Stimulated activated CD4-positive, alpha-beta T cell treated with anti-CD3 and anti-CD28 coated beads, Interleukin-4, amount 100 ng/mL, for 4 hours (primary cell): ENCODE results near the gene NUP160.
"Not testable (repeated sequence)": the region's sequence is repeated elsewhere in the genome, so short reads cannot be mapped to it uniquely, and the experiment has no call there.

Experiments used
- DNase-seq, 2 experiments: peaks; one replicate each; pipeline ENCODE4 v3.0.0-alpha.2; 2020

The NUP160 gene

DNA sequence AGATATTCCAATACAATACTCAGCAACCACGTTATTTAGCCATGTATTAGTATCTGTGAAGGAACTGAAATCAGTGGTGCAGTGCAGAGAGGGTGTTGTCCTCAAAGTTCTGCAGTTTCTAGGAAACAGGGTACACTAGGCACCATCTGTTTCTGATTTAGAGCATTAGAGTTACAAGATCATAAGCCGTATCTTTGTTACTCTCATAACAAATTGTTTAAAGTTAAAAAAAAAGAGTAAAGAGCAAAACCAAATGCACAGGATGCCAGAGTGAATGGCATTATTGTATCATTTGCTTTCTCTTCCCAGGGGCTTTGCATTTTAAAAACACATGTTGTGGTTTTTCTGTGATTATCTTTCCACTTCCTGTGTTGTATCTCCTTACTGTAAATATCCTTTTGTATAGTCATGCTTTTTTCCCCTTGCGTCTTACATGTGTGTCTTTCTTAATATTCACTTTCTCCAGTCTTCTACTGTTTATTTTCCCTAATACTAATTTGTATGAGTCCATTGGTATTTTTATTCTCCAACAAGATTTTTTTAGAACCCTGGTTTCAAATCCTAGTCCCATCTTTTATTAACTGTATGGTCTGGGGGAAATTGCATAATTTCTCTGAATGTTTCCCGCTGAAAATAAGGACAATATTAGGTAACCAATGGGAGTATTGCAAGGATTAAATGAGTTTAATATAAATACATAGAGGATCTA, 15.2 kb upstream of the NUP160 start:
- DNase-seq, result no peak

DNA sequence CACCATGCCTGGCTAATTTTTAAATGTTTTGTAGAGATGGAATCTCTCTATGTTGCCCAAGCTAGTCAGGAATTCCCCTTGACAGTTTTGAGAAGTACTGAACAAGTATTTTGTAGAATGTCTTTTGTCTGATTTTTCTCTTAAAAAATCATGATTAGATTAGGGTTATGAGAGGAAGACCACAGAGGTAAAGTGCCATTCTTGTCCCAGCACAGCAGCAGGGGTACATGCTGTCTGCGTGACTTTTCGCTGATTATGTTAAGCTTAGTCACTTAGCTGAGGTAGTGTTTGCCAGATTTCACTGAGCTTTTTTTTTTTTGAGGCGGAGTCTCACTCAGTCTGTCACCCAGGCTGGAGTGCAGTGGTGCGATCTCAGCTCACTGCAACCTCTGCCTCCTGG, 13.6 kb upstream of the NUP160 start:
- no peak for DNase-seq

DNA sequence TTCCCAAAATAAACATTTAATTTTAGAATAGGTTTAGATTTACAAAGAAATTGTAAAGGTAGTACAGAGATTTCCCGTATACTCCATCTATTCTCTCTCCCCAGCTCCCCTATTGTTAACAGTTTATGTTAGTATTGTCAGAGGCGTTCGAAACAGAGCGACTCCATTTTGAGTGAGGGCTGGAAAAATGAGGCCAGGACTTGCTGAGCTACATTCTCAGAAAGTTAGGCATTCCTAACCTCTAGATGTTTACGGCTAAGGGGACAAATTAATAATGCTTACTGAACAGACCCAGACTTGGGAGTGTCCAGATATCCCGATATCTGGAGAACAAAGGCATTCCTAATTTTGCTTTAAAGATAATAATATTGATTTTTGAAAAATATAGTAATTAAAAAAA, 12.4 kb upstream of the NUP160 start:
- DNase-seq, result no peak

DNA sequence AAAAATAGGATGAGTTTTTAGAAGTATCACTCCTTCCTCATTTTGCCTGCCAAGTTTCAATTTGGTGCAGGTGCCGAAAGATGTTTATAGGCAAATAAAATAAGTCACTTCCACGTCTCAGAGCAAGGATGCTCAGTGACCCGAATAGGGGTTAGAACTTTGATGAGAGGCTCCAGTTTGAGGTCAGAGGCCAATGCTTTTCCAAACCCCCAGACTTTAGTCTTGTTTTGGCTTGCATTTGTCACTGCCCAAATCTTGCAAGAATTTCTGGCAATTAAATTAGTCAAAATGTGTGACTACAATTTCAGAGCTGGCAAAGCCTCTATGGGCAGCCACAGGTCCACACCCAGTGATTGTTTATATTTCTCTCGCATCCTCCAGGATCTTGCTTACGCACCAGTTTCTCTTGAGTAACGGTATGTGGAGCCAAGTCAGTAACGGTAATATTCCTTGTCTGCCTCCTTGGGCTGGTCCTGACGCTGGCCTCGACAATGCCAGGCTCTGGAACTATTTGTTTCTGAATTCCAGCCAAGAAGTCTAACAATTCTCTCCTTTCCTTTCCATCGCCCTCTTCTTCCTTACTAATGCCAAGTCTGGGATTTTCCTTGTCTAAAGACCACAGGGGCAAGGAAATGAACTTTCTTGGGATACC, 9.9 kb upstream of the NUP160 start:
- DNase-seq, result no peak

DNA sequence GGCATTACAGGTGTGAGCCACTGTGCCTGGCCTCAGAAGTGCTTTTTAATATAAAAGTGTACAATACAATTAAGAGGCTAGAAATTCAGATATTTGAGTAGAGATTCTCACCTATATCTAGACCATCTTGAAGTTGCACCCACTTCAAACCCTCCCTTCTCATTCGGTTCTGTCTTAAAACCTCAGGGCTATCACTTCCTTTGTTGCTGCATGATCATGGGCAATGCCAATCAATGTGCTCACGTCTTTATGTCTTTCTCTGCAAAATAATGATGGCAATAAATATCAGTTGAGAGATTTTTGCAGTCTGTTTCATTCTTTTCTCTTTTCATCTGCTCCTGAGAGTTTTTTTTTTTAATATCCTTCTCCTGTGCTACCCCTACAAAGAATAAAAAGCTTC, 9.3 kb upstream of the NUP160 start:
- DNase-seq, result no peak

DNA sequence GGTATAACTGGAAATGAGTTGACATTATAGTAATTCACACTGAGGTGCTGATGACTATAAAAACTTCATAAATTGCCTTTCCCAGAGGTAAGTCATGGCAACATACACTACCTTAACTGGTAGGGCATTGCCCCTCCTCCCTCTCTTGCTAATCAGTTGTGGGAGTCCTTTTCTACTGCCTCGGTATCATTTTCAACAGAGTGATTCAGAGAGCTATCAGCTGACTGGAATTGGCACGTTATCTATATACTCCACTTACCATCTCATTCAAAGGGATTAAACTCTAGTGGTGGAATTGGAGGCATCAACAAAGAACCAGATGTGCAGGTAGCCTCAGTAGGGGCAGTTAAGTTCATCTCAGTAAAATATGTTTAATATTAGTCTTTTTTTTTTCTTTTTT, 8.0 kb upstream of the NUP160 start:
- no peak for DNase-seq

DNA sequence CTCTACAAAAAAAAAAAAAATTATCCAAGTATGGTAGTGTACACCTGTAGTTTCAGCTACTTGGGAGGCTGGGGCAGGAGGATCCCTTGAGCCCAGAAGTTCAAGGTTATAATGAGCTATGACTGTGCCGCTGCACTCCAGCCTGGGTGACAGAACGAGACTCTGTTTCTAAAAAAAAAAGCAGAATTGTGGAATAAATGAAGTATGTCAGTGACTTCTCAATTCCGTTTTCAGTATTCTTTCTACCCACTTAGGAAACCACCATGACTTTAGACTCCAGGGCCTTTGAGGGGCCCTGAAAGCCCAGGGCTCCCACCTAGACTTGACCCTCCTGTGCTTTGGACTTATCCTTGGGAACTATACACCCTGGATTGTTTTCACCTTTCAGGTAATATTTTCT, 6.5 kb upstream of the NUP160 start:
- DNase-seq, result no peak

DNA sequence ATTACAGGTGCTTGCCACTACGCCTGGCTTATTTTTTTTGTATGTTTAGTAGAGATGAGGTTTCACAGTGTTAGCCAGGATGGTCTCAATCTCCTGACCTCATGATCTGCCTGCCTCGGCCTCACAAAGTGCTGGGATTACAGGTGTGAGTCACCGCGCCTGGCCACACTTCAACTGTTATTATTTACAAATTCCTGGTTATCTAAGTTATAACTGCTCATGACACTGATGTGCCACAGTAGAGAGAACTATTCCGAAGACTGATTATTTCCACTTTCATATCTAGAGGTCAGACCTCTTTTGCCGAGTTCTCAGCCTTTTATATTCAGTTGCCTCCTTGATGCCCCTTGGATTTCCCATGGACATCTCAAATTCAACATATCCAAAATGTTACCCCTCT, 3.9 kb upstream of the NUP160 start:
- DNase-seq, result no peak

DNA sequence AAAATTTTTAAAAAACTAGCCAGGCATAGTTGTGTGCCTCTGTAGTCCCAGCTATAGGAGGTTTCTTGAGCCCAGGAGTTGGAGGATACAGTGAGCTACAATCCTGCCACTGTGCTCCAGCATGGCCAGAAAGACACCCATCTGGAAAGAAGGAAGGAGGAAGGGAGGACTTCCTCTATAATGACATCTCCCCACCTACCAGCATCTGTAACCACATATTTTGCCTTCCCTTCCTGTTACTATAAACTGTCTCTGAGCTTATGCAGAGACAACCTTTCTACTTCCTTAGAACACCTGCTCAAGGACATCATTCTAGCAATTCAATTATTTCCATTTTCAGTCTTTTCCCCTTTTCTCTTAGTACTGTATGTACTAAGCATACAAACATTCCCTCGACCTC, 2.2 kb upstream of the NUP160 start:
- DNase-seq, result no peak

DNA sequence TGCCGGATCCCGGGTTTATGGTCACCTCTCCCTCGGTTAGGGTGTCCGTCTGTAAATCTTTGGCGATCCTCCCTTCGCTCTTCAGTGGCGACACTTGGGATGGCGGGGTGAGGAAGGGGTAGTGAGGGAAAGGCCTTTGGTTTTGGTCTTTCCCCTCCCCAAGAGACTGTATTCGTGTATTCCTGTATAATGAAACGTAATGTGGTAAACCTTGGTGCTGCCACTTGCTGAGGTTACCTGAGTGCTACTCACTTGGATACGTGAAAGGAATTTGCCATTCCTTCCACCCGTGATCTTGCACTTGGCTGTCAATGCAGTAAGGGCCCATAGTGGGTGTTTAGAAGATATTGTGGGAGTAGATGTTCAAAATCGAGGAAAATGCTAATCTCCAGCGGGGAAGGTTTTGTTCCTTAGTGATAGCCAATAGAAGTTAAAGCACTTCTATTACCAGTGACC, 578 bp upstream of the NUP160 start:
- DNase-seq, result no peak

DNA sequence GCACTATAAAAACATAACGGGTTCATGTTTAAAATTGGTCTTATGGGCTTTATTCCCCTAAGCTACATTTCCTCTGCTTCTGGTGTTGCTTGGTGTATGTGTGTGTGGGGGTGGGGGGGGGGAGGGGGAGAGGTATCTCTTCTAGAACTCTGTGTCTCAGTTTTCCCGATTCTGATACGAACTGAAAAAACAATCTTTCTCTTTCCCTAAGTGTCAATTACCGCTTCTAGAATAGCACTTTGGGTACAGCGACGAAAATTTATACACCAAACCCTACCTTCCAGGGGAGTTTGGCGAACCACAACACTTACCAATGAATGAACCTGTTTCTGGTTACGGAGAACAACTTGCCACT, 636 bp downstream of the NUP160 start:
- no peak for DNase-seq

DNA sequence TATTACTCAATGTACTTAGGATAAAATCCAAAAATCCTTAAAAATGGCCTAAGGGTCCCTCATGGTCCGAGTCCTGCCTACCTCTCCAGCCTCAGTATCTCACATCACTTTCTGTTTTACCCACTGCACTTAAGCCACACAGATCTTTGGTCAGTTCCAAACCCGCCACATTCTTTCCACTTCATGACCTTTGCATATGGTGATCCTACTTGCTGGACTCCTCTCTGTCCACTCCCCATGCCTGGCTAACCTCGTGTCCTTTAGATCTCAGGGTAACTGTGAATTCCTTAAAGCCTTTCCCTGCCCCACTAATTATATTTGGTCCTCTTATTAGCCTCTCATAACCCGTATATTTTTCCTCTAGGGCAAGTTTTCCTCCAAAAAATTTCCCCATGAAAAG, 1.2 kb downstream of the NUP160 start:
- no peak for DNase-seq

DNA sequence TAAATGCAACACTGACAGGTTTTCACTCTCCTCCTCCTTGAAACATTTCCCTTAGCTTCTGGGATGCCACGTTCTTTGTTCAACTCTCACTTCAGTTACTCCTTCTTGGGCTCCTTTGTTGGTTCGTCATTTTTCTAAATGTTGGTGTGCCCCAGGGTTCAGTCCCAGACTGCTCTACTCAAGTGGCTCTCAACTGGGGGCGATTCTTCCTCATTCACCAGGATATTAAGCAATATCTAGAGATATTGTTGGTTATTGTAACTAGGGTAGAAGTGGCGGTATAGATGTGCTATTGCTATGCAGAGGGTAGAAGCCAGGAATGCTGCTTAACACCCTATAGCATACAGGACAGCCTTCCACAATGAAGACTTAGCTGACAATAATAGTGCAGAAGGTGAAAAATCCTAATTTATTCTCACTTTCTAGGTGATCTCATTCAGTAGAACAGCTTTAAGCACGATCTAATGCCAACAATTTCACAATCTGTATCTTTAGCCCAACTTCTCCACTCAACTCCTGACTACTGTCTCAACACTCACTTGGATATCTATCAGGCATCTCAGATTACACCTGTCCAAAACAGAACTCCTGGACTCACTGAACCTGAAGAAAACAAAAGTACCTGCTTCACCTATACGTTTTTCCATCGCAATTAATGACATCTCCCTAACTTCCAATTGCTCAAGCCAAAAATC, 4.6 kb downstream of the NUP160 start:
- DNase-seq, result no peak

DNA sequence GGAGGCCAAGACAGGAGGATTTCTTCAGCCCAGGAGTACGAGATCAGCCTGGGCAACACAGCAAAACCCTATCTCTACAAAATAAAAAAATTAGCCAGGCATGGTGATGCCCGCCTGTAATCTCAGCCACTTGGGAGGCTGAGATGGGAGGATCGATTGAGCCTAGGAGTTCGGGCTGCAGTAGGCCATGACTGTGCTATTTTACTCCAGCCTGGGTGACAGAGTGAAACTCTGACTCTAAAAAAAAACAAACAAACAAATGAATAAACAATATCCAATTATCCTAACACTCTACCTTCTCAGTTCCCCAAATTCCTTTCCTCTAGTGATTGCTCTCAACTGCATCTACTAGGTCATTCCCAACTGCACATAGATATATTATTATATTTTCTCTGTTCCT, 5.4 kb downstream of the NUP160 start:
- DNase-seq, result no peak

DNA sequence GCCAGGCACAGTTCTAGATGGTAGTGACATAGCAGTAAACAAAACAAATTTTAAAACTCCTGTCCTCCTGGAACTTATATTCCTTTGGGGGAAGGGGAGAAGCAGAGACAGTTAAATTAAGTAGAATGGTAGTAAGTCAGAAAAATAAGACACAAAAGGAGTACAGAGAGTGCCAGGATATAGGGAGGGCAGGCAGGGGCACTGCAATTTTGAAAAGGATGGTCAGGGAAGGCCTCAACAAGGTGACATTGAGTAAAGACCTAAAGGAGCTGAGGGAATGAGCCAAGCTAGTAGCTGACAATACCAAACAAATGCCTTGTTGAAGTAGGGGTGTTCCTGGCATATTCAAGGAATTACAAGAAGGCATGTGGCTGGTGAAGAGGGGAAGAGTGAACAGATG, 10.2 kb downstream of the NUP160 start:
- DNase-seq, result no peak

DNA sequence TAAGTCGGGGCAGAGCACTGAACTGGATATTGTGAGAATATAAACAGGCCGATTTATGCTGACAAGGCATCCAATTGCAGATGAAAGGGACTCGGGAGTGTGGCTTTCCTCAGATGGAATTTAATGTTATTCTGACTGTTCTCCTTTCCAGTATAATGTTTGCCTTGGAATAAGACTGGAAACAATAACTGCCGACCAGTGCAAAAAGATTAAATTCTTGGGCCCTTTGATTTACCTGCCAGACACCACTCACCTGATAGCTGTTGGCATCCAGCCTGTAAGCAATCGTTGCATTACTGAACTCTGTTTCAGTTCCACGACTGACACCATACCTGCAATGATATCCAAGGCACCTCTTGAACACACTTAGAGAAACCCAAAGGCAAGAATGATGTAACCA, 10.9 kb downstream of the NUP160 start:
- no peak for DNase-seq

DNA sequence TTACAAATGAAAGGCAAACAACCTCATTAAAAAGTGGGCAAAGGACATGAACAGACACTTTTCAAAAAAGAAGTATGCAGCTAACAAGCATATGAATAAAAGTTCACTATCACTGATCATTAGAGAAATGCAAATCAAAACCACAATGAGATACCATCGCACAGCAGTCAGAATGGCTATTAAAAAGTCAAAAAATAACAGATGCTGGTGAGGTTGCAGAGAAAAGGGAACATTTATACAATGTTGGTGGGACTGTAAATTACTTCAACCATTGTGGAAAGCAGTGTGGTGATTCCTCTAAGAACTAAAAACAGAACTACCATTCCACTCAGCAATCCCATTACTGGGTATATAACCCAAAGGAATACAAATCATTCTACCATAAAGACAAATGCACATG, 18.1 kb downstream of the NUP160 start:
- DNase-seq, result not testable (repeated sequence)

DNA sequence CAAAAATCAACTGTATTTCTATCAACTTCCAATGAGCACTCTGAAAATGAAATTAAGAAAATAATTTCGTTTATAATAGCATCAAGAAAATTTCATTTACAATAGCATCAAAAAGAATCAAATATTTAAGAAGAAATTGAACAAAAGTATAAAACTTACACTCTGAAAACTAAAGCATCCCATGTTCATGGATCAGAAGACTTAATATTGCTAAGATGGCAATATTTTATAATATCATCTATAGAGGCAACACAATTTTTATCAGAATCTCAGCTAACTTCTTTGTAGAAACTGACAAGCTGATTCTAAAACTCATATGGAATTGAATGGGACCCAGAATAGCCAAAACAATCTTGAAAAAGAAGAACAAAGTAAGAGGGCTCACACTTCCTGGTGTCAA, 19.9 kb downstream of the NUP160 start:
- DNase-seq, result no peak

DNA sequence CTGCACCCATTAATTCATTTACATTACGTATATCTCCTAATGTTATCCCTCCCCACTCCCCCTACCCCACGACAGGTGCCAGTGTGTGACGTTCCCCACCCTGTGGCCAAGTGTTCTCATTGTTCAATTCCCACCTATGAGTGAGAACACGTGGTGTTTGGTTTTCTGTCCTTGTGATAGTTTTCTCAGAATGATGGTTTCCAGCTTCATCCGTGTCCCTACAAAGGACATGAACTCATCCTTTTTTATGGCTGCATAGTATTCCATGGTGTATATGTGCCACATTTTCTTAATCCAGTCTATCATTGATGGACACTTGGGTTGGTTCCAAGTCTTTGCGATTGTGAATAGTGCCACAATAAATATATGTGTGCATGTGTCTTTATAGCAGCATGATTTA, 25.5 kb downstream of the NUP160 start:
- not testable (repeated sequence) for DNase-seq

DNA sequence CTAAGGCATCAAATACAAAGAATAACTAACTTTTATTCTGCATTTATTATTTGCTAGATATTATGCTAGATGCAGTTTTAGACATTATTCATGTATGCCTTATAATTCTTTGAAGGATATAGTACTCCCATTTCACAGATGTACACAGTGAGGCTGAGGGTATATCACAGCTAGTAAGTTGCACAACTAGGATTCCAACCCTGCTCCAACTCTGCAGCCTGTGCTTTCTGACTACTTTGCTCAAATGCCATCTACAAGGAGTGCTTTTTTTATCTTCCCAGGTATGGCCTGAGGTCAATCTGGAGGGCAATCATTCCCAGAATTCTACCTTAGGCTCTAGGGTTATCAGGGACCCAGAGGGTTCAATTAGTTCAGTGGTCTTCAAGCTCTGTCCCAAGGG, 28.4 kb downstream of the NUP160 start:
- DNase-seq, result no peak

DNA sequence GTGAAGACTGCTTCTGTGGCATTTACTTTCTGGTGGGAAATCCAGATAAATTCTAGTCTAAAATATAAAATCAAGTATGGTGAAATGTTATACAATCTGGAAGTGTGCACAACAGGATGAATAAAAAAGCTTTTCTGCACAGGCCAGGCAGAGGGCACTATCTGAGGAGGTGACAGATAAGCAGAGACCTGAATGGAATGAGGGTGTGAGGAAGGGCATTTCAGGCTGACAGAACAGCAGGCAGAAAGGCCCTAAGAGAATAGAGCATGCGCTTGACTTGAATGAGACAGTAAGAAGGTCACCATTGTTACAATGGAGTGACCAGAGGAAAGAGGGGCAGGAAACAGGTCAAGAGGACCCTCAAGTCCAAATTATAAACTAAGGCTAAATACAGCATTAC, 47.4 kb downstream of the NUP160 start:
- no peak for DNase-seq

DNA sequence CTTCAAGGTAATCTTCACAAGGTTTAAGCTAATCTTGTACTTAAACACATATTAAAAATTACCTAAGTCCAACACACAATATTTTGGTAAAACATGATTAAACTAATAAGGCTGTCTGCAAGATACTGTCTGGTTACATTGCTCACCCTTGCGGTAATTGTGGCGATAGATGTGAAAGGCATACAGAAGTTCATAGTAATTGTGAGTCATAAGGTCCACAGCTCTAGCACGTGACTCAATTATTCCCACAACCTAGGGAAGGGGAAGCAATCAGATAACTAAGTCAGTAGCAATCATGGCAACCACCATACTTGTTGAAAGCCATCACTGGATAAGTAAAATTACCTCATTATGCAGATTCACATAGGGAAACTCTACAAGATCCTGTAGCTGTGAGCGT, 50.5 kb downstream of the NUP160 start:
- DNase-seq, result peak; percentile 10 to 67

DNA sequence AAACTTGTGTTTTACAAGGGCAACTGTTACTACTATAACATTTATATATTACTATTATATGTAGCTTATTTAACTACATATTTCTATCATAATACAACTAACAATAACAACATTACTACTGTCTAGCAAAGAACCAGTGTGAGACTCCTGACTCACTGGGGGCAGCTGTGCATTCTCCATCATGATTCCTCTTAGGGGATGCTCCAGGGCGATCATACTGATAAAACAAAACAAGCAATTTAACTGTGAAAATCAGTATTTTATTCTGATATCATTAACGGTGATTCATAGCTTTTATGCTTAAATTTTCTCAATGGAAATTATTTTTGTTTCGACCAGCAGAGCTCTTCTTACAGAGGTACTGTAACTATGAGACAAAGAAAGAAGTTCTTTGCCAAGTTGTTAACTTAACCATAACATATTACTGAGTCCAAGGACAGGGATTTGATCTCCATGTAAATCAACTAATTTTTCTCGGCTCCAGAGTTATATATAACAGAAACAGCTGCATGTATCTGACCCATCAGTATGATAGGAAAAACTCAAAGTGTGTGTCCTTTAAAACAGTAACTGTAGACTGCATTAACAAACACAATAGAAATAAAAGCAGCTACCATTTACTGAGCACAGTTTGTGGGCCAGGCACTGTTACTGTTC, 56.2 kb downstream of the NUP160 start:
- DNase-seq, result no peak

DNA sequence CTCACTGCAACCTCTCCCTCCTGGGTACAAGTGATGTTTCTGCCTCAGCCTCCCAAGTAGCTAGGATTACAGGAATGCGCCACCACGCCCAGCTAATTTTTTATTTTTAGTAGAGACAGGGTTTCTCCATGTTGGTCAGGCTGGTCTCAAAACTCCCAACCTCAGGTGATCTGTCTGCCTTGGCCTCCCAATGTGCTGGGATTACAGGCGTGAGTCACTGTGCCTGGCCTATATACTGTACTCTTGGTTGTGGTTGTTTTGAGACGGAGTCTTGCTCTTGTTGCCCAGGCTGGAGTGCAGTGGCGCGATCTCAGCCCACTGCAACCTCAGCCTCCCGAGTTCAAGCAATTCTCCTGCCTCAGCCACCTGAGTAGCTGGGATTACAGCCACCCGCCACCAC, 58.1 kb downstream of the NUP160 start:
- not testable (repeated sequence) for DNase-seq
